Astrocyte (in vitro differentiated cells and primary cell): ENCODE data around the gene PBX3. TPM values are rescaled to one million over a fixed set of nuclear protein-coding genes. Genes with fewer than 3 reads are reported as not detected.
A peak's percentile ranks its signal among the peaks of the same experiment; 100 is the strongest.

Experiments
- DNase-seq: peaks from one replicate; pipeline ENCODE4 v3.0.0-alpha.2; 2010; ENCODE audit warnings: low read depth
- FAIRE-seq: peaks from 2 replicates; lab custom pipeline; 2011; peaks lifted over from hg19 to GRCh38; lab: Jason Lieb, UNC
- H2AFZ ChIP-seq: 2 replicates; pipeline ENCODE4 v1.6.0; 2012; ENCODE audit warnings: low read depth, low read length, inconsistent platforms
- H3K27ac ChIP-seq: 2 replicates; pipeline ENCODE4 v1.5.1; 2011; ENCODE audit warnings: low read depth, low read length, inconsistent platforms
- H3K27me3 ChIP-seq: 2 replicates; pipeline ENCODE4 v1.6.0; 2011; ENCODE audit warnings: low read length, inconsistent platforms; ENCODE audit not compliant: insufficient read depth
- H3K36me3 ChIP-seq: 2 replicates; pipeline ENCODE4 v1.5.1; 2011; ENCODE audit warnings: low read length, inconsistent platforms; ENCODE audit not compliant: insufficient read depth
- H3K4me1 ChIP-seq: 2 replicates; pipeline ENCODE4 v1.5.1; 2011; ENCODE audit warnings: low read length, inconsistent platforms; ENCODE audit not compliant: insufficient read depth
- H3K4me2 ChIP-seq: 2 replicates; pipeline ENCODE4 v1.6.0; 2012; ENCODE audit warnings: low read length, inconsistent platforms
- H3K4me3 ChIP-seq: 2 replicates; pipeline ENCODE4 v1.5.1; 2011; ENCODE audit warnings: low read depth, mild to moderate bottlenecking, low read length, inconsistent platforms; ENCODE audit not compliant: insufficient read depth
- H3K79me2 ChIP-seq: 2 replicates; pipeline ENCODE4 v1.6.0; 2012; ENCODE audit warnings: mild to moderate bottlenecking, low read length, inconsistent platforms; ENCODE audit not compliant: insufficient read depth
- H3K9ac ChIP-seq: 2 replicates; pipeline ENCODE4 v1.6.0; 2012; ENCODE audit warnings: mild to moderate bottlenecking, low read length, inconsistent platforms
- H3K9me3 ChIP-seq: 2 replicates; pipeline ENCODE4 v1.5.1; 2012; ENCODE audit warnings: low read depth, mild to moderate bottlenecking, low read length, inconsistent platforms; ENCODE audit not compliant: insufficient read depth
- H4K20me1 ChIP-seq: 2 replicates; pipeline ENCODE4 v1.6.0; 2012; ENCODE audit warnings: low read length, inconsistent platforms; ENCODE audit not compliant: insufficient read depth
- H3K27ac Mint-ChIP-seq: one replicate; pipeline ENCODE4 v1.8.0; 2021; ENCODE audit warnings: mild to moderate bottlenecking, mixed read lengths; ENCODE audit not compliant: unreplicated experiment
- H3K27me3 Mint-ChIP-seq: one replicate; pipeline ENCODE4 v1.8.0; 2021; ENCODE audit warnings: low read depth, mixed read lengths; ENCODE audit not compliant: unreplicated experiment
- H3K36me3 Mint-ChIP-seq: one replicate; pipeline ENCODE4 v1.8.0; 2021; ENCODE audit warnings: low read depth, mixed read lengths; ENCODE audit not compliant: unreplicated experiment
- H3K4me1 Mint-ChIP-seq: one replicate; pipeline ENCODE4 v1.8.0; 2021; ENCODE audit warnings: low read depth, mixed read lengths; ENCODE audit not compliant: unreplicated experiment
- H3K4me3 Mint-ChIP-seq: one replicate; pipeline ENCODE4 v1.8.0; 2021; ENCODE audit warnings: mild to moderate bottlenecking, moderate library complexity, mixed read lengths; ENCODE audit not compliant: unreplicated experiment
- H3K9me3 Mint-ChIP-seq: one replicate; pipeline ENCODE4 v1.8.0; 2021; ENCODE audit warnings: mild to moderate bottlenecking, mixed read lengths; ENCODE audit not compliant: unreplicated experiment
- EZH2 ChIP-seq: IDR thresholded peaks from 2 replicates; pipeline ENCODE4 v1.6.1; 2012; ENCODE audit warnings: mild to moderate bottlenecking, low read length, inconsistent platforms; ENCODE audit not compliant: insufficient read depth
- total RNA-seq: library from RNA; stranded (reverse); gene quantifications from 2 replicates; pipeline ENCODE4 v1.2.1, GENCODE V29; 2021
- TF ChIP-seq, protein P1 (sequence below): IDR thresholded peaks from 2 replicates; pipeline ENCODE4 v1.5.1; 2011; ENCODE audit warnings: low read depth, mild to moderate bottlenecking, inconsistent platforms, low read length, moderate library complexity; ENCODE audit not compliant: insufficient read depth

Gene PBX3
- total RNA-seq, 1 donor from 2014 or later, result 51.2 TPM

DNA sequence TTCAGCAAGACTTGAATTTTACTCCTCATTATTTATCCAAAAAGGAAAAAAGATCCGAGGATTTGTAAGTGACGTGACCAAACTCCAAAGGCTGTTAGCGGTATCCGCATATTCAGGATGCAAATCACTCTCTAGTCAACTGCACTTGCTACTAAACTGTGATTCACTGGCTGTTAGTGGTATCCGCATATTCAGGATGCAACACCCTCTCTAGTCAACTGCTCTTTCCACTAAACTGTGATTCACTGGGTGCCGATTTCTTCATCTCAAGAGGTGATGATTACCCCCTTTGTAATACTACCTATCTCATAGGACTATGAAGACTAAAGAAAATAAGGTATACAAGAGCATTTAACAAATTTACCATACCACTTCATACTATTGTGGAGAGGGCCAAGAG, 45.8 kb upstream of the PBX3 start:
- peaks cover 14% of the 10 kb centered on the region for H3K4me1 ChIP-seq
- Mint-ChIP-seq H3K9me3 (no peaks in the 10 kb centered on the region), H3K27ac (peak overlapping the region; percentile 45), H3K27me3 (no peaks in the 10 kb centered on the region), H3K4me1 (peaks cover 27% of the 10 kb centered on the region), H3K36me3 (peaks cover 3% of the 10 kb centered on the region), H3K4me3 (no peak overlapping the region)
- peak overlapping the region; percentile 78 for H3K4me2 ChIP-seq
- H3K9ac ChIP-seq, result peak overlapping the region; percentile 19
- peak overlapping the region; percentile 22 for H3K4me3 ChIP-seq
- H3K27ac ChIP-seq, result peak overlapping the region; percentile 59
- peak; percentile 85 for FAIRE-seq
- H2AFZ ChIP-seq, result no peak overlapping the region
- no peaks in the 10 kb centered on the region for H3K36me3 ChIP-seq
- peaks cover 47% of the 10 kb centered on the region for H4K20me1 ChIP-seq
- no peaks in the 10 kb centered on the region for H3K9me3 ChIP-seq
- H3K27me3 ChIP-seq, result no peaks in the 10 kb centered on the region
- TF ChIP-seq, protein P1, sequence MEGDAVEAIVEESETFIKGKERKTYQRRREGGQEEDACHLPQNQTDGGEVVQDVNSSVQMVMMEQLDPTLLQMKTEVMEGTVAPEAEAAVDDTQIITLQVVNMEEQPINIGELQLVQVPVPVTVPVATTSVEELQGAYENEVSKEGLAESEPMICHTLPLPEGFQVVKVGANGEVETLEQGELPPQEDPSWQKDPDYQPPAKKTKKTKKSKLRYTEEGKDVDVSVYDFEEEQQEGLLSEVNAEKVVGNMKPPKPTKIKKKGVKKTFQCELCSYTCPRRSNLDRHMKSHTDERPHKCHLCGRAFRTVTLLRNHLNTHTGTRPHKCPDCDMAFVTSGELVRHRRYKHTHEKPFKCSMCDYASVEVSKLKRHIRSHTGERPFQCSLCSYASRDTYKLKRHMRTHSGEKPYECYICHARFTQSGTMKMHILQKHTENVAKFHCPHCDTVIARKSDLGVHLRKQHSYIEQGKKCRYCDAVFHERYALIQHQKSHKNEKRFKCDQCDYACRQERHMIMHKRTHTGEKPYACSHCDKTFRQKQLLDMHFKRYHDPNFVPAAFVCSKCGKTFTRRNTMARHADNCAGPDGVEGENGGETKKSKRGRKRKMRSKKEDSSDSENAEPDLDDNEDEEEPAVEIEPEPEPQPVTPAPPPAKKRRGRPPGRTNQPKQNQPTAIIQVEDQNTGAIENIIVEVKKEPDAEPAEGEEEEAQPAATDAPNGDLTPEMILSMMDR, result no peak
- no peak for TF ChIP-seq EZH2
- peaks cover 96% of the 10 kb centered on the region for H3K79me2 ChIP-seq
- DNase-seq, result peak; percentile 88

DNA sequence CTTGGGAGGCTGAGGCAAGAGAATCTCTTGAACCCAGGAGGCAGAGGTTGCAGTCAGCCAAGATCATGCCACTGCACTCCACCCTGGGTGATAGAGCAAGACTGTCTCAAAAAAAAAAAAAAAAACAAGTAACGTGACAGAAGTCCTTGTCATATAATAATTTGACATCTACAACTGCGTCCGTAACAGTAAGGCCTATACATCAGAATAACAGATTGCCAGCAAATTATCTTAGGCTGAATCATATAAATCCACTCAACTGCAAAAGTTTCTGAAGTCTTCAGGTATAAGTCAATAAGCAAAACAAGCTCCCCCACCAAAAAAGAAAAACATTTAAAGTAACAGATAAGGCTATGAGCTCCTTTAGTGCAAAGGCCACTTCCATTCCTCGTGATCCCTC, 43.5 kb upstream of the PBX3 start:
- no peaks in the 10 kb centered on the region for H3K36me3 ChIP-seq
- DNase-seq (no peak), FAIRE-seq (no peak)
- peaks cover 30% of the 10 kb centered on the region for H3K4me1 Mint-ChIP-seq
- H4K20me1 ChIP-seq, result peaks cover 37% of the 10 kb centered on the region
- no peak overlapping the region for H3K4me2 ChIP-seq
- H3K36me3 Mint-ChIP-seq, result peaks cover 3% of the 10 kb centered on the region
- peaks cover 19% of the 10 kb centered on the region for H3K4me1 ChIP-seq
- no peak overlapping the region for H2AFZ ChIP-seq
- TF ChIP-seq, protein P1, result no peak
- TF ChIP-seq EZH2, result no peak
- no peaks in the 10 kb centered on the region for H3K9me3 Mint-ChIP-seq
- peaks cover 83% of the 10 kb centered on the region for H3K79me2 ChIP-seq
- no peaks in the 10 kb centered on the region for H3K9me3 ChIP-seq
- no peak overlapping the region for H3K27ac ChIP-seq
- H3K4me3 ChIP-seq, result no peak overlapping the region
- no peak overlapping the region for H3K9ac ChIP-seq
- H3K4me3 Mint-ChIP-seq, result no peak overlapping the region
- H3K27ac Mint-ChIP-seq, result peak overlapping the region; percentile 59
- no peaks in the 10 kb centered on the region for H3K27me3 ChIP-seq
- no peaks in the 10 kb centered on the region for H3K27me3 Mint-ChIP-seq

DNA sequence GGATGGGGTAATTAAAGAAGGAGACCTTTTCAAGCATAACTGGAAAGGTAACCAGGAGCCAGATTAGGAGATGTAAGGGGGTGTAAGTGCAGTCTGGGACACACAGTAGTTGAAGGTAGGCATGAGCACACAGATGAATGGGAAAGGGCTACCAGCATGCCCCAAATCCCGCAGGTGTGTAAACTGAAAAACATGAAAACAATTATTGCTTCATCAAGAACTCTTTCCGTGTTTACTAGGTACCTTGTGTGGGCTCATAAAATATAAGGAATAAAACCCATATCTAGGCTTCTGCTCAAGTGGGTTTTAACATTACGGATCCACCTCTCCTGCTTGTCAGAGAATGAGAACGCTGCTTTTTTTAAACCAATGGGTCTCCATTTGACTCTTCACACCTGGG, 41.3 kb upstream of the PBX3 start:
- FAIRE-seq, result no peak

More for the DNA sequence above, 41.3 kb upstream of the PBX3 start:
- Histone ChIP-seq H3K27me3 (no peaks in the 10 kb centered on the region), H3K9ac (peak overlapping the region; percentile 92), H3K4me2 (peak overlapping the region; percentile 95), H3K9me3 (no peaks in the 10 kb centered on the region), H2AFZ (no peak overlapping the region), H3K4me1 (peaks cover 16% of the 10 kb centered on the region), H3K36me3 (no peaks in the 10 kb centered on the region), H3K4me3 (peak overlapping the region; percentile 91), H3K27ac (peak overlapping the region; percentile 86), H3K79me2 (peaks cover 60% of the 10 kb centered on the region), H4K20me1 (peaks cover 20% of the 10 kb centered on the region)
- Mint-ChIP-seq H3K4me1 (peaks cover 25% of the 10 kb centered on the region), H3K27ac (peak overlapping the region; percentile 84), H3K4me3 (peak overlapping the region; percentile 95), H3K27me3 (no peaks in the 10 kb centered on the region), H3K36me3 (peaks cover 3% of the 10 kb centered on the region), H3K9me3 (no peaks in the 10 kb centered on the region)
- TF ChIP-seq, protein P1, result no peak
- no peak for TF ChIP-seq EZH2
- DNase-seq, result no peak
